Stimulated activated CD4-positive, alpha-beta T cell treated with anti-CD3 and anti-CD28 coated beads, TNF-alpha, amount 100 ng/mL, for 24 hours (primary cell): ENCODE measurements around the gene CELF4.
"Not testable (repeated sequence)": the region's sequence is repeated elsewhere in the genome, so short reads cannot be mapped to it uniquely, and the experiment has no call there.

Experiments used
- DNase-seq, 3 experiments: peaks; one replicate each; pipeline ENCODE4 v3.0.0-alpha.2; 2020; ENCODE audit warnings: low read depth in 3 of 3

The CELF4 gene

GRCh38 chr18:37358061-37358460 is 207.5 kb downstream of the CELF4 start:
- not testable (repeated sequence) for DNase-seq

DNA sequence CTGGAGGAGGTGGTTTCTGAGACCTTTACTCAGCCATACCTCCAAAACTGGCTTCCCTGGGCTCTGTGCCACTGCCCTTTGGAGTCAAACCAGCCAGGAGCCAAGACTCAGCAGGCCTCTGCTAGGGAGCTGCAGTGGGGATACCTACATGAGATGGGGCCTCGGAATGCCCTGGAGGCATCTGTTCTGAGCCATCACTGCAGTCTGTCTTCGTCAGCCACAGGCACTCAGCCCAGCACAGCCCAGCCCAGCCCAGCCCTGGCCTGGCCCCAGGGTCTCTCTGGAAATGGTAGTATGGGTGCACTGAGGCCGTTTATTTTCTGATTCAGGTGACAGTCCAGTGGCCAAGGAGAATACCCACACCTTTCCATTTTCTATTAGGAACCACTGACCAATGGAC is 209.8 kb downstream of the CELF4 start:
- DNase-seq = no peak

DNA sequence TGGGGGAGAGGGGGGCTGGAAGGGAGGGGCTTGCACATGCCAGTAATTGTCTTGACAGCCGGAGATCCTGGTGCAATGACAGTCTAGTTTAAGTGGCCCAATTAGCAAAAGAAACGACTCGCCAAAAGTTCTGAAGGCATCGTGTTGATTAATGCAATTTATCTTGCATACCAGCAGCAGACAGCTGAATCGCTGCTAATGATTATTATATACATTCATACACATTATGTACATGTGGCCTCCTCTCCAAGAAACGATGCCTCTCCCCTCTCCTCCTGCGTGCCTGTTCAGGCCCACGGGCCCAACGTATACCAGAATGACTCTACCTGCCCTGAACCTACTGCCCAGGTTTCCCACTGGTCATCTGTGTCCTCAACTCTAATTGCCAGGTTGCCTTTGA is 214.5 kb downstream of the CELF4 start:
- DNase-seq = no peak

GRCh38 chr18:37348729-37349128 is 216.9 kb downstream of the CELF4 start:
- no peak for DNase-seq

DNA sequence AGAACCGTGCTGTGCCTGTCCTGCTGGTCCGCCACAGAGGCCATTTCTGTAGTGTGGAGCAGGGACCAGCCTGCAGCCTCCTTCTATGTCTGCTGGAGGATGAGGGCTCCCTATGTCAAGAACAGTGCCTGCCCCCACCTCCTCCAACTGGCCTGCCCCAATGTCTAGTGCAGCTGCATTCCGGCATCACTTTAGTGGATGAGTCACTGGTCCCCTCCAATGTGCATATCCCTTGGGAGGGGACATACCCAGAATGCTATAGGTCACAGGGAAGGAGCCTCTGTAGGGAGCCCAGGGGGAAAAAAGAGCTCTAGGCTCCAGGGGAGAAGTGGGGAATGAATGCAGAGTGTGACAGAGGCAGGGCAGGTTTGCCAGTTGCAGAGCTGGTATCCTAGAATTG is 219.6 kb downstream of the CELF4 start:
- no peak for DNase-seq

GRCh38 chr18:37343542-37343851 is 222.1 kb downstream of the CELF4 start:
- no peak for DNase-seq

DNA sequence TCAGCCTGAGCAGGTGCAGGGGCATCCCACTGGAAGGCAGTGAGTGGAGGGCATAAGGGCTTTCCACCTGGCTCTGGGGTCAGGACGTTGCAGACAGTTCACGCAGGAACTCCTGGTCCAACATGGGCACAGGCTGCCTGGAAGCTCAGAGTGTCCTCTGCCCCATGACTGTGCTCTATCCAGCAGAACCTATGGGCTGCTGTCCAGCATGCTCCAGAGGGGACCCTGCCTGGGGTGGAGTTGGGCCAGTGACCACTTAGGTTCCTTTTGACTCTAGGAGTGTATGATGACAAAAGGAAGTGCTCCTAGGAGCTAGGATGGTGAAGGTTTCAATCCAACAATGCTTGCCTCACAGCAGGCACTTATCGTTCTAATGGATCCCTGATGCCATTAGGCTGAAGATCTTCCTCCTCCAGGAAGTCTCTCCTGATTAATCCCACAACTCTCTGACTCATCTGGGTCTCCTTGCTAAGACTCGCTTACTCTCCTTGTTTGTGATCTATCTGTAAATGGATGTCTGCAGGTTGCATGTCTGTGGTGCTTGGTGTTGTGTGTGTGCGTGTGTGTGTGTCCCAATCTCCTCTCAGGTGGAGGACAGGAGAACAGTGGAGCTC is 224.0 kb downstream of the CELF4 start:
- no peak for DNase-seq

DNA sequence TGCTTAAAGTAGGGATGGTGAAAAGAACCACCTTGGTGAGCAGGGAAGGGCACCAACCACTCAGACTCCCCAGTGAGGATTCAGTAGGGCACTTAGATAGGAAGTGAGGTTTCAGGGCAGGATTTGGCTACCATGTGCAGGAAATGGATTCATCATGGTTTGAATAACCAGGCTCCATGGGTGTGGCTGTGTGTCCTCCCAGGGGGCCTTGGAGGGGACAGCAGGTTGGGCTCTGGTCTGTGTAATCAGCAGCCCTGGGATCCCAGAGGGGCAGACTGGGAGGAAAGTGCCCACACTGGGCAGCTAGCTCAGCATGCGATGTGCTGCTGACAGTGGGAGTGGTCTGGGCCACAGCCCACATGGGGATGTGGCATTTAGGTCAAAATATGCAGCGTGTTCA is 224.6 kb downstream of the CELF4 start:
- DNase-seq = no peak

DNA sequence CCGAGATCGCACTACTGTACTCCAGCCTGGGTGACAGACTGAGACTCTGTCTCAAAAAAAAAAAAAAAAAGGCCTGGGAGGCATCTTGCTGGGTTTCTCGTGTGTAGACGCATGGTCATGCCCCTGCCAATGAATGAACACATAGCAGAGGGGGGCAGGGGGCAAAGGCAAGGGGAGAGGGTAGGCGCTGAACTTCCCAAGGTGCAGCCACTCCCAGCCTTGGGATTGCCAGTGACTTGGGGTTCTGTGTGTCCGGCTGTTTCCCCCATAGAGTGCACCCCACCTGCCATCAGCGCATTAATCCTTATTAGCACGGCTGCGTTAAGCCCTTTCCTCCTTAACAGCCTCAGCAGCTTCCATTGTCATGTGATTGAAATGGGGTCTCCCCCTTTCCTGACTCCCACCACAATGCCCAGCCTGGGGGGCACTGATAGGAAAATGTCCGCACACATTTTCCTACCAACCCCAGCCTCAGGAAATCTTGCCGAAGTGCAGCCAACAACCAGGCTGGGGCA is 225.8 kb downstream of the CELF4 start:
- no peak for DNase-seq

DNA sequence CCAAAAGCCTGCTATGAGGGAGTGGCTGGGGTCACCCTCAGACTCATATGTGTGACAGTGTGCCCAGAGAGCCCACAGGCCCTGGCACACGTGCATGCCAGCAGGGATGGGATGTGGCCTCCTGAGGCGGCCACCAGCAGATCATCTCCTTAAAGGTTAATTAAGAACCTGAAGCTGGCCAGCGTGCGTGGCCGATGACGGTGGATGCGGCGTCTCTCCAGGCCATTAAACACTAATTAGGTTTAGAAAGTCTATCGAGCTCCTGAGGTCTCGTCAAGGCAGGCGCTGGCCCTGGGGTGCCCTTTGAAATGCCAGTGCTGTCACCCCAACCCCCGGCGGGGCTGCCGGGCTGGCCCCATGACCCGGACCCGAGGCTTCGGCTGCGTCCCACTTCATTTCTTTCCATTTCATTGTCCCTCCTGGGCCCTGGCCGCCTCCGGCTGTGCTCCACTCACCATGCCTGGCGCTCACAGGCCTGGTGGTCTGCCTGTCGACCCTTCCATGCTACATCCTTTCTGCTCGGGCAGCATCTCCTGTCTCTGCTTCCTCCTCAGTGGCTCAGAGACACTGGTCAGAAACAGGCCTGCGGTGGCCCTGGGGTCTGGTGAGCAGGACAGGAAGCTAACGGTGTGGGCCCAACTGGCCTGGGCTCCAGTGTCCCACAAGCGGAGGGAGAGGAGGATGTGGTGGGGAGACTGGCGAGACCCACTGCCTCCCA is 228.9 kb downstream of the CELF4 start:
- no peak for DNase-seq

GRCh38 chr18:37335409-37335736 is 230.2 kb downstream of the CELF4 start:
- no peak for DNase-seq

DNA sequence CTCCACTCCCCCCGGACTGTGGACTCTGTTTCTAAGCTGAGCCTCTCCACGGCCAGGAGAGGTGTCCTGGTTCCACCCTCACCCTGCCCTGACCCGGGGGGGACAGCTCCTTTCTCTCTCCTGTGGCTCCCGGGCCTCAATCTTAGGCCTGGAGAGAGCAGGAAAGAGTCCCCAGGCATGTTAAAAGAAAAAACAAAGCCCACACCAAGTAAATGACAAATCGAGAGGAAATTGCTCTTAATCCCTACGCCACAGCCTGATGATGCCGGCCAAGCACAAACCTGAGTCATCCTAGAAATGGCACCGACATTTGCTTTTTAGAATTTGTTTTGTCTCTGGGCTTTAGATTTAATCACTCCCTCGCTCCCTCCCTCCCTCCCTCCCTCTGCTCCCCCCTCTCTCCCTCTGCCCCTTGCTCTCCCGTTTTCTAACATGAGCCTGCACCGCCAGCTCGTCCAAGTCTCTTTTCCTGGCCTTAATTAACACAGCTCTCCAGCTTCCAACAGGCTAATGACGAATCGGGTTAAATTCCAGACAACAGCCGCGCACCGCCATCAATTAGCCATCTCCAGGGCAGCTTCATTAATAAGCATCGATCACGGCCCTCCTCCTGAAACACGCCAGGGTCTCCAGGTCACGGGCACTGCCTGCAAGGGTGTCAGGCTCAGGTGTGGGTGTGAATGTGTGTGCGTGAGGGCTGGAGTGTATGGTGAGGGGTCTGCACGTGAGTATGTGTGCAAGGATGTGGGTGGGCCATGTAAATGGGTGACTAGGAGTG is 230.8 kb downstream of the CELF4 start:
- no peak for DNase-seq

DNA sequence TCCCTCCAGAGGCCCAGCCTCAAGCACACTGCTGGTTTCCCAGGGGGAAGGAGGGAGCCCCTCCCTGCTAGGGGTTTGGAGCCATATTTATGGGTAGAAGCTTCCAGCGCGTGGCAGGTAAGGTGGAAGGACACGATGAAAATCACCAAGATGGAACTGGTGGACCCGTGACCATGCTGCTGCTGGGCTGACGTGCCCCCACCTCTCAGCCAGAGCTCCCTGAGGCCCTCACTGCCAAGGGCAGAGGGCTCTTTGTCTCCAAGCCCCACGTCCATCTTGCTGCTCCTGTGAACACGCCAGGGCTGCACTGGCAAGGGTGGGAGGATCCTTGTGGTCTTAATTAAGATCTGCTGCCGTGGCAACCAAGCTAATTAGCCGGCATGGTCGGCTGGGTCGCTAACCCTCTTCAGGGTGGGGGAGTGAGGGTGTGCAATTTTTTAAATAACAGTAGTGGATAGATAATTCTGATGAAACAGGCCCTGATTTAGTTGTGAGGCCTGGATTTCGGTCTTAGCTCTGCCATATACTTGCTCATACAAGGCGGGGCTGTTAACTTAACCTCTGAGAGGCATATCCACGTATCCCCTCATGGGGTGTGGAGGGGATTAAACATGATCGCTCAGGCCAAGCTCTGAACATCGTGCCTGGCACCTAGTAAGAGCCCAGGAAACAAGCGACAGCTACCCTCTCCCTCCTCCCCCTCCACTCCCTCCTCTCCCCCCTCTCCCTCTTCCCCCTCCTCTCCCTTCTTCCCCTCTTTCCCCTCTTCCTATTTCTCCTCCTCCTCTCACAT is 232.8 kb downstream of the CELF4 start:
- no peak for DNase-seq

GRCh38 chr18:37332219-37332618 is 233.4 kb downstream of the CELF4 start:
- no peak for DNase-seq

DNA sequence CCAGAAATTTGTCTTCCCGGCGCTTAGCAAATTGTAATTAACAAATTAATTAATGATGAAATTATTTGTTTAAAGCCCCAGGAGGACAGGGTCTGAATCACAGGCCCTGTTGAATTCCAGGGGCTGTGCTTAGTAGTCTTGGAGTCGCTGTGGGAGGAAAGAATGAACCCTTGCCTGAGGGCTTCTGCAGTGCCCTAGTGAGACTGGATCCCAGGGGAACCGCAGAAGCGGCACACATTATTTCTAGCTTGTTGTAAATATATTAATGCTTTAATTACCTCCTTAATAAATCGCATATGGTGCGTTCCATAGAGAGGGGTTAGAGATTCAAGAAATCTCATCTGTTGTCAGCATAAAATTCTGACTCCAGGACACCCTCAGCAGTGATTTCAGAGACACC is 235.4 kb downstream of the CELF4 start:
- DNase-seq = no peak

GRCh38 chr18:37328946-37329719 is 236.5 kb downstream of the CELF4 start:
- DNase-seq = no peak

DNA sequence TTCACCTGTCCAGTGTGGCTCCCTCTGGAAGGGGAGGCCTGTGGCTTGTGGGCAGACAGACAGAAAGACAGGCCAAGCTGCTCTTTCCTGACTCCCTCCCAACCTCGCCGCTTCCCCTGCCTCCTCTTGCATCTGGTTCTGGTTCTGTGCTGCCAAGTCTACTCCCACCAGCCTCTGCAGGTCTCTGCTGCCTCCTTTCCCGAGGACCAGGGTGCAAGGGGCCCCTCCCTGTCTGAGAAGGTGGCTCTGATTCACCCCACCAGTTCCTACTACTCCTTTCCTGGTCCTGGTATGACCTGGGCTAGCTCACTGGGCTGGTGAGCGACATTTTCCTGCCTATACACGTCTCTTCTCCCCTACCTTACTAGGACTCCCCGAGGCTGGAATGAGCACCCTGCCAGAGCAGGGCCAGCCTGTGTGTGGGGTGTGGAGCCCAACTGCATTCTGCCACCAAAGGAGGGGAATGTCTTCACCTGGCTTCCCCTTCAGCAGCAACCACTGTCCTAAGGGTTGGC is 238.5 kb downstream of the CELF4 start:
- DNase-seq = no peak

DNA sequence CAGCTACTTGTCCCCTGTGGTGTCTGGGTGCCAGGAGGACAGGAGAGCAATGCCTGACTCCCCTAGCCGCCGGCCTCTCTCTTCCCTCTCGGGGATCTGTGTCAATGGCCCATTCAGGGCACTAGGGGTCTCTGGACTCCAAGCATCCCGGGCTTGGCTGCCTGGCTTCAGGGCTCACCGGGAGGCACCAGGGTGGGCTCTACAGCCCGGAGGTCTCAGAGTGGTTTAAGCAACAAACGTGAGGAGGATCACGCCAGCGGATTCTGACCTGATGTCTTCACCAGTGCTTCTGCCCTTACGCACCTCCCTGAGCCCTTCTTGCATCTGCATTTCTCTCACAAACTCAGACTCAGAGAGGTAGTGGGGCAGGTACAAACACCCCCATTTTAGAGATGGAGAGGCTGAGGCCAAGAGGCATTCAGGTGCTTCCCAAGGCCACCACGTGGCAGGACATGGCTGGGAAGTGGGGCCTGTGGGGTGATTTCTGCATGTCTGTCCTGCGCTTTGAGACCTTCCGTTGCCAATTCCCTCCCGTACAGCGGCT is 243.0 kb downstream of the CELF4 start:
- DNase-seq = no peak

GRCh38 chr18:37321582-37322491 is 243.8 kb downstream of the CELF4 start:
- DNase-seq = no peak

- no peak for DNase-seq
These were observed 245.3 kb downstream of the CELF4 start for GRCh38 chr18:37320317-37320716.
